HepG2 (cell line): Measurements from ENCODE around the gene C16orf95. TPM values are rescaled to one million over a fixed set of nuclear protein-coding genes. Genes with fewer than 3 reads are reported as not detected.
A peak's percentile ranks its signal among the peaks of the same experiment; 100 is the strongest.

Experiments used
- DNMT1 ChIP-seq: sonication (generic); formaldehyde crosslinking; IDR thresholded peaks from 2 replicates; pipeline ENCODE4 v1.5.1; 2020; ENCODE audit warnings: mild to moderate bottlenecking, missing genetic modification reagents
- EHMT2 ChIP-seq: fragments of 200-600 bp; sonication (generic); IDR thresholded peaks from 2 replicates; pipeline ENCODE4 v1.7.0; 2017; ENCODE audit warnings: antibody characterized with exemption, low read depth, low read length, borderline replicate concordance
- ETV5 ChIP-seq: IDR thresholded peaks from 2 replicates; pipeline ENCODE4 v1.6.1; 2018; ENCODE audit warnings: missing biosample characterization, missing genetic modification reagents, inconsistent platforms, borderline replicate concordance
- MIER3 ChIP-seq: IDR thresholded peaks from 2 replicates; pipeline ENCODE4 v1.6.1; 2016; ENCODE audit warnings: missing compliant biosample characterization, borderline replicate concordance
- NBN ChIP-seq: fragments of 450-650 bp; conservative IDR thresholded peaks from 2 replicates; pipeline ENCODE4 v1.6.1; 2017
- NFIC ChIP-seq: IDR thresholded peaks from 2 replicates; pipeline ENCODE4 v1.6.1; 2012; ENCODE audit warnings: mild to moderate bottlenecking, low read length, inconsistent platforms
- SMYD3 ChIP-seq: sonication (generic); formaldehyde crosslinking; IDR thresholded peaks from 2 replicates; pipeline ENCODE4 v1.8.1; 2023; ENCODE audit warnings: mild to moderate bottlenecking, missing genetic modification reagents
- TAF1 ChIP-seq: sonication (generic); formaldehyde crosslinking; IDR thresholded peaks from 2 replicates; pipeline ENCODE4 v1.4.0; 2020; ENCODE audit warnings: missing genetic modification reagents
- TCF7 ChIP-seq: sonication (generic); IDR thresholded peaks from 2 replicates; pipeline ENCODE4 v1.6.1; 2016; ENCODE audit warnings: antibody characterized with exemption, low read depth
- ZFP41 ChIP-seq: sonication (generic); formaldehyde crosslinking; IDR thresholded peaks from 2 replicates; pipeline ENCODE4 v1.4.0; 2020; ENCODE audit warnings: mild to moderate bottlenecking, missing genetic modification reagents, borderline replicate concordance
- ZNF138 ChIP-seq: sonication (generic); formaldehyde crosslinking; IDR thresholded peaks from 2 replicates; pipeline ENCODE4 v1.5.0; 2020; ENCODE audit warnings: mild to moderate bottlenecking, low read depth, missing genetic modification reagents
- ZNF20 ChIP-seq: sonication (generic); formaldehyde crosslinking; IDR thresholded peaks from 2 replicates; pipeline ENCODE4 v1.4.0; 2020; ENCODE audit warnings: mild to moderate bottlenecking, moderate library complexity, missing genetic modification reagents
- ZNF264 ChIP-seq: sonication (generic); formaldehyde crosslinking; IDR thresholded peaks from 2 replicates; pipeline ENCODE4 v1.4.0; 2020; ENCODE audit warnings: missing genetic modification reagents
- ZNF30 ChIP-seq: sonication (generic); formaldehyde crosslinking; IDR thresholded peaks from 2 replicates; pipeline ENCODE4 v1.5.0; 2020; ENCODE audit warnings: mild to moderate bottlenecking, missing genetic modification reagents
- polyA plus RNA-seq, 8 experiments: library from polyadenylated mRNA; depleted of rRNA in 3 of 8; stranded (reverse) in 7 of 8; unstranded in 1 of 8; fragments of >200 nt; fragmentation: Illumina TruSeq in 4 of 8; extraction: Trizol in 4 of 8; gene quantifications; 2 replicates each; pipeline versions ENCODE4 v1.2.1 to v1.2.3, GENCODE V29; 2011 to 2016; ENCODE audit warnings: low read depth in 4 of 8, missing spikeins in 1 of 8, mixed read lengths in 1 of 8; ENCODE audit not compliant: insufficient read depth in 1 of 8
- total RNA-seq, 5 experiments: library from RNA; depleted of rRNA; stranded (reverse); fragments of >200 nt; fragmentation: Illumina TruSeq; extraction: Trizol; gene quantifications; 2 replicates each; pipeline ENCODE4 v1.2.3, GENCODE V29; 2016; ENCODE audit warnings: low read depth in 1 of 5
- TF ChIP-seq, protein P1 (sequence below): sonication (generic); formaldehyde crosslinking; IDR thresholded peaks from 2 replicates; pipeline ENCODE4 v1.4.0; 2020; ENCODE audit warnings: missing genetic modification reagents
- TF ChIP-seq, protein P2 (sequence below): sonication (generic); formaldehyde crosslinking; IDR thresholded peaks from 2 replicates; pipeline ENCODE4 v1.8.0; 2022; ENCODE audit warnings: missing genetic modification reagents, mild to moderate bottlenecking, borderline replicate concordance
- TF ChIP-seq, protein P3 (sequence below): IDR thresholded peaks from 2 replicates; pipeline ENCODE4 v1.6.1; 2012; ENCODE audit warnings: low read depth, low read length, improper control_type of control experiment
- TF ChIP-seq, protein P4 (sequence below): sonication (generic); formaldehyde crosslinking; IDR thresholded peaks from 2 replicates; pipeline ENCODE4 v1.4.0; 2020; ENCODE audit warnings: mild to moderate bottlenecking, missing genetic modification reagents, borderline replicate concordance

Gene C16orf95
- total and polyA plus RNA-seq, 2 of the 13 experiments (the other 11 are each of a cell fraction or from before 2014, with no cell fraction given): 2.8 to 8.6 TPM

DNA sequence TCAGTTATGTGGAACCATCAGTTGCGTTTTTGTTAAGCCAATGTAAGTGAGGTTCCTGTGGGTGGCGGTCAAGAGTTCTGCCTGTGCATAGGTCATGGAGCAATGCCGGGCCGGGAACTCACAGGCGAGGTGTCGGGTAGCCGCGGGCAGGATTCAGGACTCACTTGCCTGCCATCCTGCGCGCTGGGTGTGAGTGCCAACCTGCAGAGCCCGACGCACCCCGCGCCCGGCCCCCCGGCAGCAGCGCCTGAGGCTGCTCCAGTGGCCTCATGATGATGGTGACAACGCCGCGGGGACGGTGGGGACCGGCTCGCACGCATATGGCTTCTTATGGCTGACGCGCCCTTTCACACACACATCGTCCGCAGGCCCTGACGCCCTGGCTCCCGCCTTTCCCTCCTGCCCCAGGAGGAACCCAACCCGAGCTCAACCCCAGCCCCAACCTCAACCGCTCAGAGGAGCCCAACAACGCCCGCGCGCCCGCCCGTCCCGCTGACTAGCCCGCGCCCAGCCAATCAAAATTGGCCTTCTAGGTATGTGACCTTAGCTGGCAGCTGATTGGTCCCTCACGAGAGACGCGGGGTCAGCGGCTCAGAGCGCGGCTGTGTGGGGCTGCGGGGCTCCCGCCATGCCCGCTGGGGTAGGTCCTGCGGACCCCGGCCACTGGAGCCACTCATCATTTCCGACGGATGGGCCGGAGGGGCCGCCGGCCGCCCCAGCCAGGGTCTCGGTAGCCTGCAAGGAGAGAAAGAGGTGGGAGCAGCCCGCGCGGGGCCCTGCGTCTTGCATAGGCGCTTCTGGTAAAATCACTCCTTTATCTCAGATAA lies at the start of gene C16orf95 (continued):
- TF ChIP-seq, protein P1, sequence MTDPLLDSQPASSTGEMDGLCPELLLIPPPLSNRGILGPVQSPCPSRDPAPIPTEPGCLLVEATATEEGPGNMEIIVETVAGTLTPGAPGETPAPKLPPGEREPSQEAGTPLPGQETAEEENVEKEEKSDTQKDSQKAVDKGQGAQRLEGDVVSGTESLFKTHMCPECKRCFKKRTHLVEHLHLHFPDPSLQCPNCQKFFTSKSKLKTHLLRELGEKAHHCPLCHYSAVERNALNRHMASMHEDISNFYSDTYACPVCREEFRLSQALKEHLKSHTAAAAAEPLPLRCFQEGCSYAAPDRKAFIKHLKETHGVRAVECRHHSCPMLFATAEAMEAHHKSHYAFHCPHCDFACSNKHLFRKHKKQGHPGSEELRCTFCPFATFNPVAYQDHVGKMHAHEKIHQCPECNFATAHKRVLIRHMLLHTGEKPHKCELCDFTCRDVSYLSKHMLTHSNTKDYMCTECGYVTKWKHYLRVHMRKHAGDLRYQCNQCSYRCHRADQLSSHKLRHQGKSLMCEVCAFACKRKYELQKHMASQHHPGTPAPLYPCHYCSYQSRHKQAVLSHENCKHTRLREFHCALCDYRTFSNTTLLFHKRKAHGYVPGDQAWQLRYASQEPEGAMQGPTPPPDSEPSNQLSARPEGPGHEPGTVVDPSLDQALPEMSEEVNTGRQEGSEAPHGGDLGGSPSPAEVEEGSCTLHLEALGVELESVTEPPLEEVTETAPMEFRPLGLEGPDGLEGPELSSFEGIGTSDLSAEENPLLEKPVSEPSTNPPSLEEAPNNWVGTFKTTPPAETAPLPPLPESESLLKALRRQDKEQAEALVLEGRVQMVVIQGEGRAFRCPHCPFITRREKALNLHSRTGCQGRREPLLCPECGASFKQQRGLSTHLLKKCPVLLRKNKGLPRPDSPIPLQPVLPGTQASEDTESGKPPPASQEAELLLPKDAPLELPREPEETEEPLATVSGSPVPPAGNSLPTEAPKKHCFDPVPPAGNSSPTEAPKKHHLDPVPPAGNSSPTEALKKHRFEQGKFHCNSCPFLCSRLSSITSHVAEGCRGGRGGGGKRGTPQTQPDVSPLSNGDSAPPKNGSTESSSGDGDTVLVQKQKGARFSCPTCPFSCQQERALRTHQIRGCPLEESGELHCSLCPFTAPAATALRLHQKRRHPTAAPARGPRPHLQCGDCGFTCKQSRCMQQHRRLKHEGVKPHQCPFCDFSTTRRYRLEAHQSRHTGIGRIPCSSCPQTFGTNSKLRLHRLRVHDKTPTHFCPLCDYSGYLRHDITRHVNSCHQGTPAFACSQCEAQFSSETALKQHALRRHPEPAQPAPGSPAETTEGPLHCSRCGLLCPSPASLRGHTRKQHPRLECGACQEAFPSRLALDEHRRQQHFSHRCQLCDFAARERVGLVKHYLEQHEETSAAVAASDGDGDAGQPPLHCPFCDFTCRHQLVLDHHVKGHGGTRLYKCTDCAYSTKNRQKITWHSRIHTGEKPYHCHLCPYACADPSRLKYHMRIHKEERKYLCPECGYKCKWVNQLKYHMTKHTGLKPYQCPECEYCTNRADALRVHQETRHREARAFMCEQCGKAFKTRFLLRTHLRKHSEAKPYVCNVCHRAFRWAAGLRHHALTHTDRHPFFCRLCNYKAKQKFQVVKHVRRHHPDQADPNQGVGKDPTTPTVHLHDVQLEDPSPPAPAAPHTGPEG (CRISPR knock-in tag): peak; percentile 96
- TF ChIP-seq ZFP41 (CRISPR knock-in tag): peak; percentile 84; the same call in 1 of the 2 replicates
- no peak; the same call in none of the 2 replicates for TF ChIP-seq MIER3 (CRISPR knock-in tag)
- TF ChIP-seq ETV5 (CRISPR knock-in tag): no peak; the same call in none of the 2 replicates
- peak; percentile 83; the same call in 1 of the 2 replicates for TF ChIP-seq TAF1
- TF ChIP-seq, protein P2, sequence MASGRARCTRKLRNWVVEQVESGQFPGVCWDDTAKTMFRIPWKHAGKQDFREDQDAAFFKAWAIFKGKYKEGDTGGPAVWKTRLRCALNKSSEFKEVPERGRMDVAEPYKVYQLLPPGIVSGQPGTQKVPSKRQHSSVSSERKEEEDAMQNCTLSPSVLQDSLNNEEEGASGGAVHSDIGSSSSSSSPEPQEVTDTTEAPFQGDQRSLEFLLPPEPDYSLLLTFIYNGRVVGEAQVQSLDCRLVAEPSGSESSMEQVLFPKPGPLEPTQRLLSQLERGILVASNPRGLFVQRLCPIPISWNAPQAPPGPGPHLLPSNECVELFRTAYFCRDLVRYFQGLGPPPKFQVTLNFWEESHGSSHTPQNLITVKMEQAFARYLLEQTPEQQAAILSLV (CRISPR knock-in tag): peak; percentile 97
- no peak; the same call in 1 of the 2 replicates for TF ChIP-seq ZNF30 (CRISPR knock-in tag)
- no peak for TF ChIP-seq DNMT1 (CRISPR knock-in tag)
- TF ChIP-seq ZNF264 (CRISPR knock-in tag): no peak
- TF ChIP-seq NFIC: no peak
- TF ChIP-seq EHMT2: no peak
- no peak for TF ChIP-seq TCF7
- TF ChIP-seq, protein P3, sequence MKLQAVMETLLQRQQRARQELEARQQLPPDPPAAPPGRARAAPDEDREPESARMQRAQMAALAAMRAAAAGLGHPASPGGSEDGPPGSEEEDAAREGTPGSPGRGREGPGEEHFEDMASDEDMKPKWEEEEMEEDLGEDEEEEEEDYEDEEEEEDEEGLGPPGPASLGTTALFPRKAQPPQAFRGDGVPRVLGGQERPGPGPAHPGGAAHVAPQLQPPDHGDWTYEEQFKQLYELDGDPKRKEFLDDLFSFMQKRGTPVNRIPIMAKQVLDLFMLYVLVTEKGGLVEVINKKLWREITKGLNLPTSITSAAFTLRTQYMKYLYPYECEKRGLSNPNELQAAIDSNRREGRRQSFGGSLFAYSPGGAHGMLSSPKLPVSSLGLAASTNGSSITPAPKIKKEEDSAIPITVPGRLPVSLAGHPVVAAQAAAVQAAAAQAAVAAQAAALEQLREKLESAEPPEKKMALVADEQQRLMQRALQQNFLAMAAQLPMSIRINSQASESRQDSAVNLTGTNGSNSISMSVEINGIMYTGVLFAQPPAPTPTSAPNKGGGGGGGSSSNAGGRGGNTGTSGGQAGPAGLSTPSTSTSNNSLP: no peak
- TF ChIP-seq ZNF138 (CRISPR knock-in tag): peak; percentile 84; the same call in 1 of the 2 replicates
- no peak for TF ChIP-seq NBN
- peak; percentile 31; the same call in 1 of the 2 replicates for TF ChIP-seq ZNF20
- TF ChIP-seq, protein P4, sequence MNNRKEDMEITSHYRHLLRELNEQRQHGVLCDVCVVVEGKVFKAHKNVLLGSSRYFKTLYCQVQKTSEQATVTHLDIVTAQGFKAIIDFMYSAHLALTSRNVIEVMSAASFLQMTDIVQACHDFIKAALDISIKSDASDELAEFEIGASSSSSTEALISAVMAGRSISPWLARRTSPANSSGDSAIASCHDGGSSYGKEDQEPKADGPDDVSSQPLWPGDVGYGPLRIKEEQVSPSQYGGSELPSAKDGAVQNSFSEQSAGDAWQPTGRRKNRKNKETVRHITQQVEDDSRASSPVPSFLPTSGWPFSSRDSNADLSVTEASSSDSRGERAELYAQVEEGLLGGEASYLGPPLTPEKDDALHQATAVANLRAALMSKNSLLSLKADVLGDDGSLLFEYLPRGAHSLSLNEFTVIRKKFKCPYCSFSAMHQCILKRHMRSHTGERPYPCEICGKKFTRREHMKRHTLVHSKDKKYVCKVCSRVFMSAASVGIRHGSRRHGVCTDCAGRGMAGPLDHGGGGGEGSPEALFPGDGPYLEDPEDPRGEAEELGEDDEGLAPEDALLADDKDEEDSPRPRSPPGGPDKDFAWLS (CRISPR knock-in tag): no peak
- no peak for TF ChIP-seq SMYD3
